ENCODE measurements around the gene GHSR.

- TF ChIP-seq, protein P1, sequence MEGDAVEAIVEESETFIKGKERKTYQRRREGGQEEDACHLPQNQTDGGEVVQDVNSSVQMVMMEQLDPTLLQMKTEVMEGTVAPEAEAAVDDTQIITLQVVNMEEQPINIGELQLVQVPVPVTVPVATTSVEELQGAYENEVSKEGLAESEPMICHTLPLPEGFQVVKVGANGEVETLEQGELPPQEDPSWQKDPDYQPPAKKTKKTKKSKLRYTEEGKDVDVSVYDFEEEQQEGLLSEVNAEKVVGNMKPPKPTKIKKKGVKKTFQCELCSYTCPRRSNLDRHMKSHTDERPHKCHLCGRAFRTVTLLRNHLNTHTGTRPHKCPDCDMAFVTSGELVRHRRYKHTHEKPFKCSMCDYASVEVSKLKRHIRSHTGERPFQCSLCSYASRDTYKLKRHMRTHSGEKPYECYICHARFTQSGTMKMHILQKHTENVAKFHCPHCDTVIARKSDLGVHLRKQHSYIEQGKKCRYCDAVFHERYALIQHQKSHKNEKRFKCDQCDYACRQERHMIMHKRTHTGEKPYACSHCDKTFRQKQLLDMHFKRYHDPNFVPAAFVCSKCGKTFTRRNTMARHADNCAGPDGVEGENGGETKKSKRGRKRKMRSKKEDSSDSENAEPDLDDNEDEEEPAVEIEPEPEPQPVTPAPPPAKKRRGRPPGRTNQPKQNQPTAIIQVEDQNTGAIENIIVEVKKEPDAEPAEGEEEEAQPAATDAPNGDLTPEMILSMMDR (IDR thresholded peaks at IDR 0.05), result no peak
- TF ChIP-seq POLR2A (IDR thresholded peaks at IDR 0.05), result no peak
Measured at GRCh38 chr3:172410702-172411477, 37.4 kb downstream of the GHSR start.

All from thyroid gland (tissue), 4 donors.